HEK293 (cell line): Measurements from ENCODE around the gene HERC5.

ENCODE experiments used
- BCL6B ChIP-seq: fragments of 450-650 bp; formaldehyde crosslinking; IDR thresholded peaks from 2 replicates; pipeline ENCODE4 v1.5.1; 2017; ENCODE audit warnings: missing biosample characterization, missing genetic modification characterization
- ELK4 ChIP-seq: IDR thresholded peaks from 2 replicates; pipeline ENCODE4 v1.6.1; 2011; ENCODE audit warnings: mild to moderate bottlenecking, low read depth, low read length, borderline replicate concordance
- SETDB1 ChIP-seq: IDR thresholded peaks from one replicate; pipeline ENCODE4 v1.6.1; 2017; ENCODE audit warnings: mild to moderate bottlenecking, low read length, moderate library complexity, mixed read lengths; ENCODE audit not compliant: insufficient read length
- ZBTB26 ChIP-seq: fragments of 450-650 bp; formaldehyde crosslinking; optimal IDR thresholded peaks from 2 replicates; pipeline ENCODE3; 2016; ENCODE audit warnings: missing biosample characterization, mild to moderate bottlenecking, missing genetic modification characterization
- ZBTB49 ChIP-seq: fragments of 450-650 bp; formaldehyde crosslinking; IDR thresholded peaks from 2 replicates; pipeline ENCODE4 v1.5.1; 2016; ENCODE audit warnings: missing biosample characterization, missing genetic modification characterization, low read depth
- ZNF16 ChIP-seq: fragments of 450-650 bp; formaldehyde crosslinking; IDR thresholded peaks from 2 replicates; pipeline ENCODE4 v1.5.1; 2016; ENCODE audit warnings: low read depth, missing biosample characterization, missing genetic modification characterization
- ZNF174 ChIP-seq: fragments of 450-650 bp; formaldehyde crosslinking; IDR thresholded peaks from 2 replicates; pipeline ENCODE4 v1.5.0; 2017; ENCODE audit warnings: missing biosample characterization, mild to moderate bottlenecking, missing genetic modification characterization
- ZNF184 ChIP-seq: fragments of 450-650 bp; IDR thresholded peaks from 2 replicates; pipeline ENCODE4 v1.5.1; 2018; ENCODE audit warnings: missing biosample characterization, mild to moderate bottlenecking, missing genetic modification characterization
- ZNF19 ChIP-seq: fragments of 450-650 bp; formaldehyde crosslinking; IDR thresholded peaks from 2 replicates; pipeline ENCODE4; 2016; ENCODE audit warnings: missing biosample characterization, missing genetic modification characterization, low read depth
- ZNF404 ChIP-seq: fragments of 450-650 bp; formaldehyde crosslinking; IDR thresholded peaks from 2 replicates; pipeline ENCODE4 v1.5.1; 2017; ENCODE audit warnings: missing biosample characterization, missing genetic modification characterization
- ZNF501 ChIP-seq: fragments of 450-650 bp; formaldehyde crosslinking; IDR thresholded peaks from 2 replicates; pipeline ENCODE4 v1.5.1; 2016; ENCODE audit warnings: missing biosample characterization, missing genetic modification characterization
- ZNF626 ChIP-seq: fragments of 450-650 bp; sonication (Bioruptor Pico); formaldehyde crosslinking; IDR thresholded peaks from 2 replicates; pipeline ENCODE4 v1.5.1; 2018; ENCODE audit warnings: missing biosample characterization, missing genetic modification characterization, inconsistent platforms
- ZNF701 ChIP-seq: fragments of 450-650 bp; formaldehyde crosslinking; IDR thresholded peaks from 2 replicates; pipeline ENCODE4 v1.5.1; 2016; ENCODE audit warnings: missing biosample characterization, missing genetic modification characterization
- ZNF747 ChIP-seq: fragments of 450-650 bp; formaldehyde crosslinking; IDR thresholded peaks from 2 replicates; pipeline ENCODE4 v1.5.1; 2016; ENCODE audit warnings: missing biosample characterization, missing genetic modification characterization
- TF ChIP-seq, protein P1 (sequence below): fragments of 450-650 bp; formaldehyde crosslinking; IDR thresholded peaks from 2 replicates; pipeline ENCODE4; 2016; ENCODE audit warnings: missing biosample characterization, missing genetic modification characterization
- TF ChIP-seq, protein P2 (sequence below): fragments of 450-650 bp; formaldehyde crosslinking; IDR thresholded peaks from 2 replicates; pipeline ENCODE4 v1.5.1; 2016; ENCODE audit warnings: missing biosample characterization, missing genetic modification characterization
- TF ChIP-seq, protein P3 (sequence below): fragments of 450-650 bp; formaldehyde crosslinking; IDR thresholded peaks from 2 replicates; pipeline ENCODE4 v1.5.1; 2016; ENCODE audit warnings: missing biosample characterization, missing genetic modification characterization
- TF ChIP-seq, protein P4 (sequence below): fragments of 450-650 bp; formaldehyde crosslinking; IDR thresholded peaks from 2 replicates; pipeline ENCODE4 v1.5.1; 2016; ENCODE audit warnings: missing biosample characterization, missing genetic modification characterization

The HERC5 gene

DNA sequence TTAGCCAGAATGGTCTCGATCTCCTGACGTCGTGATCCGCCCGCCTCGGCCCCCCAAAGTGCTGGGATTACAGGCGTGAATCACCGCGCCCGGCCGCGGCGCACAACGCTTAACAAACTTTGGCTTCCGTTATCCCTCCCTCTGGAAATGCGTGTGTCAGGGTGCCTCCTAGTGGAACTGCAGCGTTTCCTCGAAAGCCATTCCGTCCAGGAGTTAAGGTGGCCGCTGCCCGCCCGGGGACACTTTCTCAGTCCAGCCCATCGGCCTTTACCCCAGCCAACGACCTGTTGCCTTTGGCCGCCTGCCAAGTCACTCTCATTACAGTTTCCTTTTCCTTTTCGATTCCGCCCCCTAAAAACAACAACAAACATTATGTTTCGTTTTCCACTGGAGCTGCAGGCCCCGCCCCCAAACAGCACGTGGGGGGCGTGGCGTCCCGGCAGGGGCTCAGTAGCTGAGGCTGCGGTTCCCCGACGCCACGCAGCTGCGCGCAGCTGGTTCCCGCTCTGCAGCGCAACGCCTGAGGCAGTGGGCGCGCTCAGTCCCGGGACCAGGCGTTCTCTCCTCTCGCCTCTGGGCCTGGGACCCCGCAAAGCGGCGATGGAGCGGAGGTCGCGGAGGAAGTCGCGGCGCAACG, at the start of gene HERC5 (continued):
- peak; percentile 100 for TF ChIP-seq BCL6B (tag by site-specific recombination)
- TF ChIP-seq, protein P1, sequence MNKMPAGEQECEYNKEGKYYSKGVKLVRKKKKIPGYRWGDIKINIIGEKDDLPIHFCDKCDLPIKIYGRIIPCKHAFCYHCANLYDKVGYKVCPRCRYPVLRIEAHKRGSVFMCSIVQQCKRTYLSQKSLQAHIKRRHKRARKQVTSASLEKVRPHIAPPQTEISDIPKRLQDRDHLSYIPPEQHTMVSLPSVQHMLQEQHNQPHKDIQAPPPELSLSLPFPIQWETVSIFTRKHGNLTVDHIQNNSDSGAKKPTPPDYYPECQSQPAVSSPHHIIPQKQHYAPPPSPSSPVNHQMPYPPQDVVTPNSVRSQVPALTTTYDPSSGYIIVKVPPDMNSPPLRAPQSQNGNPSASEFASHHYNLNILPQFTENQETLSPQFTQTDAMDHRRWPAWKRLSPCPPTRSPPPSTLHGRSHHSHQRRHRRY (tag by site-specific recombination): no peak
- TF ChIP-seq ZNF501: peak; percentile 77
- TF ChIP-seq ZBTB49 (tag by site-specific recombination): no peak
- no peak for TF ChIP-seq ZNF701 (tag by site-specific recombination)
- TF ChIP-seq, protein P2, sequence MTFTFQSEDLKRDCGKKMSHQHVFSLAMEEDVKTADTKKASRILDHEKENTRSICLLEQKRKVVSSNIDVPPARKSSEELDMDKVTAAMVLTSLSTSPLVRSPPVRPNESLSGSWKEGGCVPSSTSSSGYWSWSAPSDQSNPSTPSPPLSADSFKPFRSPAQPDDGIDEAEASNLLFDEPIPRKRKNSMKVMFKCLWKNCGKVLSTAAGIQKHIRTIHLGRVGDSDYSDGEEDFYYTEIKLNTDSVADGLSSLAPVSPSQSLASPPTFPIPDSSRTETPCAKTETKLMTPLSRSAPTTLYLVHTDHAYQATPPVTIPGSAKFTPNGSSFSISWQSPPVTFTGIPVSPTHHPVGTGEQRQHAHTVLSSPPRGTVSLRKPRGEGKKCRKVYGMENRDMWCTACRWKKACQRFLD (tag by site-specific recombination): no peak
- TF ChIP-seq, protein P3, sequence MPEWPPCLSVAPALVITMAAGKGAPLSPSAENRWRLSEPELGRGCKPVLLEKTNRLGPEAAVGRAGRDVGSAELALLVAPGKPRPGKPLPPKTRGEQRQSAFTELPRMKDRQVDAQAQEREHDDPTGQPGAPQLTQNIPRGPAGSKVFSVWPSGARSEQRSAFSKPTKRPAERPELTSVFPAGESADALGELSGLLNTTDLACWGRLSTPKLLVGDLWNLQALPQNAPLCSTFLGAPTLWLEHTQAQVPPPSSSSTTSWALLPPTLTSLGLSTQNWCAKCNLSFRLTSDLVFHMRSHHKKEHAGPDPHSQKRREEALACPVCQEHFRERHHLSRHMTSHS (tag by site-specific recombination): 0 out of 2 replicates have a peak, but pooled peaks have one; percentile 29
- no peak for TF ChIP-seq SETDB1
- no peak for TF ChIP-seq ZNF16 (tag by site-specific recombination)
- TF ChIP-seq ZNF184 (tag by site-specific recombination): peak; percentile 95
- TF ChIP-seq ZBTB26 (tag by site-specific recombination): peak; percentile 97
- no peak for TF ChIP-seq ZNF404 (tag by site-specific recombination)
- TF ChIP-seq ZNF19 (tag by site-specific recombination): no peak
- no peak for TF ChIP-seq ZNF174 (tag by site-specific recombination)
- TF ChIP-seq ELK4: no peak
- no peak for TF ChIP-seq ZNF626 (tag by site-specific recombination)
- TF ChIP-seq, protein P4, sequence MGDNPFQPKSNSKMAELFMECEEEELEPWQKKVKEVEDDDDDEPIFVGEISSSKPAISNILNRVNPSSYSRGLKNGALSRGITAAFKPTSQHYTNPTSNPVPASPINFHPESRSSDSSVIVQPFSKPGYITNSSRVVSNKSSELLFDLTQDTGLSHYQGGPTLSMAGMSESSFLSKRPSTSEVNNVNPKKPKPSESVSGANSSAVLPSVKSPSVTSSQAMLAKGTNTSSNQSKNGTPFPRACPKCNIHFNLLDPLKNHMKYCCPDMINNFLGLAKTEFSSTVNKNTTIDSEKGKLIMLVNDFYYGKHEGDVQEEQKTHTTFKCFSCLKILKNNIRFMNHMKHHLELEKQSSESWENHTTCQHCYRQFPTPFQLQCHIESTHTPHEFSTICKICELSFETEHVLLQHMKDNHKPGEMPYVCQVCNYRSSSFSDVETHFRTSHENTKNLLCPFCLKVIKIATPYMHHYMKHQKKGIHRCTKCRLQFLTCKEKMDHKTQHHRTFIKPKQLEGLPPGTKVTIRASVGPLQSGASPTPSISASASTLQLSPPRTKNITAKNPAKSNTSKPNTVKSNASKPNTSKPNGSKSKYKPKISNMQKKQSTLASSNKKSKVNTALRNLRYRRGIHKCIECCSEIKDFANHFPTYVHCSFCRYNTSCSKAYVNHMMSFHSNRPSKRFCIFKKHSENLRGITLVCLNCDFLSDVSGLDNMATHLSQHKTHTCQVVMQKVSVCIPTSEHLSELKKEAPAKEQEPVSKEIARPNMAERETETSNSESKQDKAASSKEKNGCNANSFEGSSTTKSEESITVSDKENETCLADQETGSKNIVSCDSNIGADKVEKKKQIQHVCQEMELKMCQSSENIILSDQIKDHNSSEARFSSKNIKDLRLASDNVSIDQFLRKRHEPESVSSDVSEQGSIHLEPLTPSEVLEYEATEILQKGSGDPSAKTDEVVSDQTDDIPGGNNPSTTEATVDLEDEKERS (tag by site-specific recombination): no peak
- no peak for TF ChIP-seq ZNF747
